Measurements from ENCODE around the gene KDM4B. TPM values are rescaled to one million over a fixed set of nuclear protein-coding genes. Genes with fewer than 3 reads are reported as not detected.

KDM4B gene
- total RNA-seq, 1 experiment from 2014 or later = 43.7 TPM

- H4K20me1 ChIP-seq (ENCODE audit: control insufficient read depth, insufficient read depth, insufficient read length) = no peaks in the 10 kb centered on the region
Observed at GRCh38 chr19:5039642-5040543, 71.0 kb downstream of the KDM4B start.

More at GRCh38 chr19:5039642-5040543, 71.0 kb downstream of the KDM4B start:
- Mint-ChIP-seq H3K36me3 (ENCODE audit: insufficient read depth in 1 of 3, low read depth in 3 of 3) (peaks cover 5 to 40% (median 30%) of the 10 kb centered on the region in 3 experiments; a peak in 6 of 7 replicates), H3K4me1 (peaks cover 0 to 12% of the 10 kb centered on the region in 2 experiments; a peak in 1 of 4 replicates), H3K27ac (no peak overlapping the region), H3K27me3 (ENCODE audit: low read depth) (no peaks in the 10 kb centered on the region), H3K9me3 (no peaks in the 10 kb centered on the region), H3K4me3 (no peak overlapping the region; a peak in 1 of 5 replicates)
- Histone ChIP-seq H2AK5ac (ENCODE audit: insufficient read length, low read length) (no peak overlapping the region), H3K79me1 (ENCODE audit: insufficient read depth, low read depth, low read length, poor library complexity, severe bottlenecking) (no peaks in the 10 kb centered on the region), H3K9ac (ENCODE audit: extremely low read depth, insufficient read length, low read length) (no peak overlapping the region), H3T11ph (ENCODE audit: low read length) (no peak overlapping the region), H2BK20ac (ENCODE audit: low read depth, low read length, poor library complexity, severe bottlenecking) (no peak overlapping the region), H4K5ac (ENCODE audit: insufficient read length, low read depth, low read length) (no peak overlapping the region), H3K18ac (ENCODE audit: insufficient read length, low read depth, low read length) (no peak overlapping the region), H4K91ac (ENCODE audit: insufficient read length, low read depth, low read length) (no peak overlapping the region), H3K14ac (ENCODE audit: insufficient read depth, low read length) (no peak overlapping the region), H2BK5ac (ENCODE audit: insufficient read length, low read length) (no peak overlapping the region), H4K8ac (replicated peaks; ENCODE audit: insufficient read length, low read depth, low read length) (no peak overlapping the region), H3K4me2 (ENCODE audit: insufficient read depth, insufficient read length, low read length) (no peak overlapping the region), H2BK120ac (ENCODE audit: low read depth, low read length, poor library complexity, severe bottlenecking) (no peak overlapping the region), H3K79me2 (ENCODE audit: insufficient read depth, low read length) (no peaks in the 10 kb centered on the region), H3K4ac (ENCODE audit: low read depth, low read length) (no peak overlapping the region), H3K23ac (ENCODE audit: insufficient read length, low read depth, low read length) (no peak overlapping the region), H3K27me3 (ENCODE audit: insufficient read depth, low read length) (no peaks in the 10 kb centered on the region), H3K9me3 (ENCODE audit: control insufficient read depth, low read depth, low read length) (no peaks in the 10 kb centered on the region), H2BK15ac (ENCODE audit: low read depth, low read length) (no peak overlapping the region), H3K56ac (ENCODE audit: insufficient read length, low read depth, low read length) (no peak overlapping the region), H3K23me2 (ENCODE audit: insufficient read length, low read depth, low read length, poor library complexity, severe bottlenecking) (no peaks in the 10 kb centered on the region), H2BK12ac (ENCODE audit: insufficient read length, low read depth, low read length) (no peak overlapping the region), H3K4me1 (ENCODE audit: insufficient read depth, low read length) (no peaks in the 10 kb centered on the region), H2AFZ (ENCODE audit: low read length) (no peak overlapping the region), H3K27ac (ENCODE audit: insufficient read length, low read depth, low read length) (no peak overlapping the region)
- no peak for TF ChIP-seq CTCF (conservative IDR thresholded peaks at IDR 0.05)
- WGBS (ENCODE audit: extremely low coverage, insufficient read length, low lambda C conversion rate) = no CpG with 5 or more reads among the region's 43 CpGs
- DNase-seq = no peak
